Ovary (tissue), 9 donors: ENCODE data around the gene ATP6V1C2. TPM values are rescaled to one million over a fixed set of nuclear protein-coding genes. Genes with fewer than 3 reads are reported as not detected.

Experiments
- DNase-seq, 5 donors: peaks; one replicate each; pipeline ENCODE4 v3.0.0-alpha.2; 2019 to 2020
- H3K27ac ChIP-seq, 2 donors: fragments of 200-600 bp; one replicate each; pipeline versions ENCODE4 v1.5.1 to v1.8.0; 2019 to 2022
- H3K27me3 ChIP-seq: fragments of 200-600 bp; one replicate; pipeline ENCODE4 v1.8.0; 2022
- H3K36me3 ChIP-seq: fragments of 200-600 bp; sonication (generic); one replicate; pipeline ENCODE4 v1.5.1; 2019
- H3K4me1 ChIP-seq: one replicate; pipeline ENCODE4 v1.8.1; 2013; ENCODE audit warnings: mild to moderate bottlenecking, moderate library complexity; ENCODE audit not compliant: insufficient read depth
- H3K4me3 ChIP-seq: fragments of 200-600 bp; sonication (generic); one replicate; pipeline ENCODE4 v1.5.1; 2017
- H3K9me3 ChIP-seq, 2 donors: fragments of 200-600 bp in 1 of 2; sonication (generic) in 1 of 2; one replicate each; pipeline versions ENCODE4 v1.5.1 to v1.8.1; 2013 to 2019; ENCODE audit warnings: mild to moderate bottlenecking in 1 of 2, moderate library complexity in 1 of 2
- EP300 ChIP-seq: sonication (generic); formaldehyde crosslinking; IDR thresholded peaks from one replicate; pipeline ENCODE4 v1.6.1; 2017; ENCODE audit warnings: antibody characterized with exemption
- POLR2A ChIP-seq: fragments of 450-650 bp; IDR thresholded peaks from one replicate; pipeline ENCODE4 v1.6.1; 2017; ENCODE audit warnings: antibody characterized with exemption, mild to moderate bottlenecking, moderate library complexity
- WGBS, 3 donors: extraction: QIAGEN DNeasy Blood & Tissue Kit in 1 of 3; methylation state at CpG; one replicate each; pipeline versions ENCODE4 v1.1.5 to v1.1.7; 2013 to 2017; 5-methylcytosine and 5-hydroxymethylcytosine counted together
- intact Hi-C, 4 donors: fragments of 100-400 bp; cut with DNase I; formaldehyde crosslinking; loops; one replicate each; pipeline versions ENCODE4 v1.11.0 to v1.15.1; 2022 to 2023
- polyA plus RNA-seq, 2 donors: library from polyadenylated mRNA; stranded (reverse); fragments of 200-250 nt in 1 of 2; fragments of 350-450 nt in 1 of 2; fragmentation: Illumina TruSeq in 1 of 2; extraction: RNeasy Lipid Tissue Mini Kit (QIAGEN cat#74804) in 1 of 2; gene quantifications; one replicate each; pipeline ENCODE4 v1.2.3, GENCODE V29; 2013 to 2014
- total RNA-seq, 7 donors: library from RNA; depleted of rRNA in 2 of 7; stranded (reverse); fragments of >200 nt in 2 of 7; fragmentation: NEBNext Ultra II Directional in 3 of 7; extraction: Animal tissue kit (Norgen Biotek cat#: 25700) in 3 of 7; gene quantifications; one replicate each; pipeline versions ENCODE4 v1.1.0 to v1.2.4, GENCODE V29; 2016 to 2023
- TF ChIP-seq, protein P1 (sequence below), 3 donors: fragments of 450-650 bp in 2 of 3; fragments of 200-600 bp in 1 of 3; IDR thresholded peaks; one replicate each; pipeline versions ENCODE4 v1.5.1 to v1.8.0; 2016 to 2022; ENCODE audit warnings: antibody characterized with exemption in 3 of 3, mild to moderate bottlenecking in 1 of 3
- donor health status: DM: no; HTN: no; CAD: no; lungs with moderate emphysema.
- donor health status: DM: no; HTN: no; CAD: no.
- donor health status: Bipolar disorder and iron deficiency.
- donor health status: DM: yes; HTN: yes; CAD: no.
- donor health status: DM: no; HTN: no; CAD: no.
- donor health status: DM: yes; HTN: yes; CAD: no.

Gene ATP6V1C2
- total and polyA plus RNA-seq, 9 donors = 0.17 to 10.8 (median 0.60) TPM; not detected in 2

DNA sequence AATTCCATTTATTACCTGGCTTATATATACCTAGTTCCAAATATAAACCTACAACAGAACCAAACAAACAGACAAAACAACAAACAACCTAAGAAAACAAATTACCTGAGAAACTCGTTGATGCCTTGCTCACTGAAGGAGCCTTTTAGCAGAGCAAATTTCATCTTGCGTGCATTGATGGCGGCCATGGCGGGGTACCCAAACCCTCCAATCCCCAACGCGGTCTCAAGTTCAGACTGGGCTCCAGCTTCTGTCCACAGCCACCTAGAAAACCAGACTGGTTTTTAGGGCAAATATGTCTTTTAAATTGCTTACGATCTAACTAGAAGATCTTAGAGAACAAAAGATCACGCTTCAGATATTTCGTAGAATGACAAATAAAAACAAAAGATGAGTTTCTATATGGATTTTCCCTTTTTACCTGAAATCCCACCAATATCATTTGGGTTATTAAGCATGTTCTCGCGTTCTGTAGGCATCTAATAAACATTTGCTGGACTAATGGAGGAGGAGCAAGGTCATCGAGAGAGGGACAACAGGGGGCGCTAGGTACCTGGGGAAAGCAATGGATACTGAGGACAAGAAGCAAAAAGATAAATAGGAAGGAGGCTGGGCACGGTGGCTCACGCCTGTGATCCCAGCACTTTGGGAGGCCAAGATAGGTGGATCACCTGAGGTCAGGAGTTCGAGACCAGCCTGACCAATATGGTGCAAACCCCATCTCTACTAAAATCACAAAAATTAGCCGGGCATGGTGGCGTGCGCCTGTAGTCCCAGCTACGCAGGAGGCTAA is 65.9 kb downstream of the ATP6V1C2 start:
- H3K4me3 ChIP-seq = no peak overlapping the region
- TF ChIP-seq EP300 (no peak), POLR2A (no peak)
- TF ChIP-seq, protein P1, sequence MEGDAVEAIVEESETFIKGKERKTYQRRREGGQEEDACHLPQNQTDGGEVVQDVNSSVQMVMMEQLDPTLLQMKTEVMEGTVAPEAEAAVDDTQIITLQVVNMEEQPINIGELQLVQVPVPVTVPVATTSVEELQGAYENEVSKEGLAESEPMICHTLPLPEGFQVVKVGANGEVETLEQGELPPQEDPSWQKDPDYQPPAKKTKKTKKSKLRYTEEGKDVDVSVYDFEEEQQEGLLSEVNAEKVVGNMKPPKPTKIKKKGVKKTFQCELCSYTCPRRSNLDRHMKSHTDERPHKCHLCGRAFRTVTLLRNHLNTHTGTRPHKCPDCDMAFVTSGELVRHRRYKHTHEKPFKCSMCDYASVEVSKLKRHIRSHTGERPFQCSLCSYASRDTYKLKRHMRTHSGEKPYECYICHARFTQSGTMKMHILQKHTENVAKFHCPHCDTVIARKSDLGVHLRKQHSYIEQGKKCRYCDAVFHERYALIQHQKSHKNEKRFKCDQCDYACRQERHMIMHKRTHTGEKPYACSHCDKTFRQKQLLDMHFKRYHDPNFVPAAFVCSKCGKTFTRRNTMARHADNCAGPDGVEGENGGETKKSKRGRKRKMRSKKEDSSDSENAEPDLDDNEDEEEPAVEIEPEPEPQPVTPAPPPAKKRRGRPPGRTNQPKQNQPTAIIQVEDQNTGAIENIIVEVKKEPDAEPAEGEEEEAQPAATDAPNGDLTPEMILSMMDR (IDR thresholded peaks at IDR 0.05) = no peak
- DNase-seq = no peak
- H3K4me1 ChIP-seq = no peaks in the 10 kb centered on the region
- no peaks in the 10 kb centered on the region for H3K9me3 ChIP-seq
- H3K36me3 ChIP-seq = no peaks in the 10 kb centered on the region
- 86 to 90% (median 90%) methylated on average over 20 of the region's 20 CpGs for WGBS, 3 donors
- H3K27me3 ChIP-seq = no peaks in the 10 kb centered on the region
- no peak overlapping the region for H3K27ac ChIP-seq
- intact Hi-C loops = no loop called here

DNA sequence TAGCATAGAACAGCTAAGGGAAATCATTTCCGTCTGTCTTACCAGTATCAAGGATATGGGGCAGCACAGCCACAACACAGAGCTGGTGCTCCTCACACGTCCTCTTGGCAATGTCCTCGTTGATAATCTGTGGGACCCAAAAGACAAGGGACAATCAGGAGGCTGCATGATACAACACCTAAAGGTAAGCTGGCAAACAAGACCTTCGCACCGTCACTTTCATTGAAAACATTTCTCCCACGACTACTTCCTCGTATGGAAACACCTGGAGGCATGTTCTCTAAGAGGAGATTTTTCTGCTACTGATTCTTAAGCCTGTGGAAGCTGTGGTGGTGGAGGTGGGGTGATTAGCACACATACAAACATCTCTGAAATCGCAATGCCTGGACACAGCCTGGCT is 67.4 kb downstream of the ATP6V1C2 start:
- intact Hi-C loops = no loop called here

DNA sequence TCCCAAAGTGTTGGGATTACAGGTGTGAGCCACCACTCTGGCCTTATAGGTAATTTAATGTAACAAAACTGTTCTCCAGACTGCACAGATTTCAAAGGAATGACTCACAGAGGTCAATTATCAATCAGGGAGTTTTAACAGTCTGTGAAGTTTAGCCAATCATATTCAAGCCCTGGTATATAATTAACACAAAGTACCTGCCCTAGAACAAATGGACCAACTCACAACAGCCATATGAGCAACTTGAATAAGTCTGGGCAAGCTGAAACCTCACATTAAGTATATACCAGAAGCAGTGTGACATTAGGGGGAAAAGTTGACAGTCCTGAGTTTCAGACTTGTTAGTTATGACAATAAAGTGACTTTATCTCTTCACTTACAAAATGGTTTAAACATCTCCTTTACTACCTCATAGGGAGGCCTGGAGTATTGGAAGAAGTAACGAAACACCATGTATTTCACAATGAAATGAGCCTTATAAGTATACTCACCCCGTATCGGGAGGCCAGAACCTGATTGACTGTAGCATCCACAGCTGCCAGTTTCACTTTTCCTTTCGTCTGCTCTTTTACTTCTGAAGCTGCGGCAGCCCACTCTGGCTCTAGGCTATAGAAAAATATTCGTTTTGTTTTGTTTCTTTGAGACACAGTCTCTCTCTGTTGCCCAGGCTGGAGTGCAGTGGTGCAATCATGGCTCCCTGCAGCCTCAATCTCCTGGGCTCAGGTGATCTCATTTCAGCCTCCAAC is 69.0 kb downstream of the ATP6V1C2 start:
- DNase-seq = no peak
- intact Hi-C loops = no loop called here
- H3K4me1 ChIP-seq = no peaks in the 10 kb centered on the region
- no peak overlapping the region for H3K27ac ChIP-seq
- no peaks in the 10 kb centered on the region for H3K9me3 ChIP-seq
- no peaks in the 10 kb centered on the region for H3K36me3 ChIP-seq
- no peak overlapping the region for H3K4me3 ChIP-seq
- 86 to 92% (median 90%) methylated on average over 6 of the region's 6 CpGs for WGBS, 3 donors
- no peak for TF ChIP-seq POLR2A
- TF ChIP-seq, protein P1 (IDR thresholded peaks at IDR 0.05) = no peak
- H3K27me3 ChIP-seq = no peaks in the 10 kb centered on the region

More for the DNA sequence above, 67.4 kb downstream of the ATP6V1C2 start:
- Histone ChIP-seq H3K4me1 (no peaks in the 10 kb centered on the region), H3K27me3 (no peaks in the 10 kb centered on the region), H3K9me3 (no peaks in the 10 kb centered on the region), H3K27ac (no peak overlapping the region), H3K36me3 (no peaks in the 10 kb centered on the region), H3K4me3 (no peak overlapping the region)
- TF ChIP-seq EP300 = no peak
- no peak for TF ChIP-seq POLR2A
- 85 to 87% (median 86%) methylated on average over 8 of the region's 8 CpGs for WGBS, 3 donors
- DNase-seq = no peak

DNA sequence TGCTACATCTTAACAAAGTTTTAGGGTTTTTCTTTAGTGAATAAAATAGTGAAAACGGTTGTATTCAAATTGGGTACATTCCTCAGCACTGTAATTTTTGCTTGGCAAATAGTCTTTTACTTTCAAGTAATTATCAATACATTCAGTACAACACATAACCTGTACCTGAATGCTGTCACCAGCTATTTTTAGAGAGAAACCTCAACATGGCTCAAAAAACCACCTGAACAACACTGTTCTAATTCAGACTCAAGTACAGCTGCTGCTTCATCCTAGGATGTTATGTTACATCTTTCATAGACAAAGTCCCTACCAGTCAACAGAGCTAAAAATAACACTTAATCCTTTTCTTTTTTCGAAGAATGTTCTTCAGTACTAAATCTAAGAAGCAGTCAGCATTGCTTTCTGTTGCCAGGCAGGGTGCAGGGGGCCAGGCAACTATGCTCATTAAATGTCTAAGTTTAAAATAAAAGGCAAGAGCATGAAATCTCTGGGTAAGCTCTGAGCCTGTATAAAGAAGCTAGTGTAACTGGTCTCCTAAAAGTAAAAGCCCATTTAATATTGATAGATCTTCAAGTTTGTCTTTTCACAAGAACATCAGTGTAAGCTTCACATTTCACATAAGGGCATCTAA is 70.7 kb downstream of the ATP6V1C2 start:
- no peaks in the 10 kb centered on the region for H3K36me3 ChIP-seq

More for the DNA sequence above, 70.7 kb downstream of the ATP6V1C2 start:
- no peak for DNase-seq
- no peaks in the 10 kb centered on the region for H3K27me3 ChIP-seq
- H3K9me3 ChIP-seq = no peaks in the 10 kb centered on the region
- H3K4me1 ChIP-seq = no peaks in the 10 kb centered on the region
- H3K27ac ChIP-seq = no peak overlapping the region
- TF ChIP-seq, protein P1 (IDR thresholded peaks at IDR 0.05) = no peak
- no peak for TF ChIP-seq POLR2A
- no peak for TF ChIP-seq EP300
- WGBS, 3 donors = 65 to 71% (median 66%) methylated on average over 2 of the region's 2 CpGs
- no peak overlapping the region for H3K4me3 ChIP-seq
- intact Hi-C loops = no loop called here
